Ectodermal cell (in vitro differentiated cells): ENCODE data around the gene SMIM41. TPM values are rescaled to one million over a fixed set of nuclear protein-coding genes. Genes with fewer than 3 reads are reported as not detected.

Experiments used
- H3K27ac ChIP-seq: 2 replicates; pipeline ENCODE4 v1.7.0; 2013; ENCODE audit warnings: mild to moderate bottlenecking, low read depth, low read length; ENCODE audit not compliant: insufficient read depth, poor library complexity, severe bottlenecking
- H3K27me3 ChIP-seq: 2 replicates; pipeline ENCODE4 v1.7.0; 2013; ENCODE audit warnings: mild to moderate bottlenecking, low read length; ENCODE audit not compliant: insufficient read depth, control insufficient read depth, poor library complexity, severe bottlenecking
- H3K36me3 ChIP-seq: one replicate; pipeline ENCODE4 v1.7.0; 2013; ENCODE audit warnings: low read length; ENCODE audit not compliant: control insufficient read depth, insufficient read depth
- H3K4me1 ChIP-seq: one replicate; pipeline ENCODE4 v1.7.0; 2013; ENCODE audit warnings: low read length; ENCODE audit not compliant: control insufficient read depth, insufficient read depth
- H3K4me3 ChIP-seq: 2 replicates; pipeline ENCODE4 v1.7.0; 2013; ENCODE audit warnings: low read depth, low read length, control low read depth; ENCODE audit not compliant: insufficient read depth
- H3K9me3 ChIP-seq: 2 replicates; pipeline ENCODE4 v1.7.0; 2013; ENCODE audit warnings: mild to moderate bottlenecking, low read length, moderate library complexity; ENCODE audit not compliant: control insufficient read depth
- WGBS, 2 experiments: methylation state at CpG; one replicate each; pipeline ENCODE4 v1.1.7; 2013; ENCODE audit warnings: missing lambda C conversion rate in 2 of 2; 5-methylcytosine and 5-hydroxymethylcytosine counted together
- polyA plus RNA-seq, 4 experiments: library from polyadenylated mRNA; stranded (reverse); fragments of 50-300 nt; gene quantifications; one replicate each; pipeline ENCODE4 v1.2.3, GENCODE V29; 2013

The SMIM41 gene
- polyA plus RNA-seq (2013, experiment 1 of 4) = not detected
- not detected for polyA plus RNA-seq (2013, experiment 2 of 4)
- not detected for polyA plus RNA-seq (2013, experiment 3 of 4)
- polyA plus RNA-seq (2013, experiment 4 of 4) = not detected

- 95% methylated on average over 87 of the region's 87 CpGs for WGBS, 2 experiments
- peaks cover 23% of the 10 kb centered on the region for H3K4me1 ChIP-seq
- no peak within 1 kb of the TSS for H3K4me3 ChIP-seq
Measured at GRCh38 chr12:52079576-52080402, at the start of gene SMIM41. SMIM41 (plus strand) TSS chr12:52079704; CDS start chr12:52079780, 76 bp downstream.

GRCh38 chr12:52032446-52032803 lies 47.1 kb upstream of the SMIM41 start:
- Histone ChIP-seq H3K4me3 (no peak overlapping the region), H3K27ac (no peak overlapping the region), H3K36me3 (no peaks in the 10 kb centered on the region), H3K4me1 (peaks cover 21% of the 10 kb centered on the region), H3K27me3 (peaks cover 41% of the 10 kb centered on the region), H3K9me3 (no peaks in the 10 kb centered on the region)
- WGBS, 2 experiments = 31 to 33% methylated on average over 5 of the region's 5 CpGs

More at GRCh38 chr12:52079576-52080402, at the start of gene SMIM41:
- Histone ChIP-seq H3K9me3 (no peaks in the 10 kb centered on the region), H3K27me3 (no peaks in the 10 kb centered on the region), H3K36me3 (peaks cover 8% of the 10 kb centered on the region), H3K27ac (no peak within 1 kb of the TSS)

GRCh38 chr12:52032804-52033445 lies 46.6 kb upstream of the SMIM41 start:
- WGBS, 2 experiments = 2 to 3% methylated on average over 48 of the region's 48 CpGs
- peaks cover 21% of the 10 kb centered on the region for H3K4me1 ChIP-seq
- H3K27ac ChIP-seq = peak overlapping the region; percentile 69
- H3K9me3 ChIP-seq = no peaks in the 10 kb centered on the region
- H3K36me3 ChIP-seq = no peaks in the 10 kb centered on the region
- H3K27me3 ChIP-seq = peaks cover 45% of the 10 kb centered on the region
- H3K4me3 ChIP-seq = peak overlapping the region; percentile 33

GRCh38 chr12:52033446-52034140 lies 45.9 kb upstream of the SMIM41 start:
- Histone ChIP-seq H3K4me1 (peaks cover 21% of the 10 kb centered on the region), H3K4me3 (peak overlapping the region; percentile 33), H3K27me3 (peaks cover 50% of the 10 kb centered on the region), H3K27ac (peak overlapping the region; percentile 69), H3K9me3 (no peaks in the 10 kb centered on the region), H3K36me3 (no peaks in the 10 kb centered on the region)
- 83 to 86% methylated on average over 11 to 13 of the region's 13 CpGs for WGBS, 2 experiments

GRCh38 chr12:52035190-52035589 lies 44.3 kb upstream of the SMIM41 start:
- Histone ChIP-seq H3K4me3 (no peak overlapping the region), H3K36me3 (no peaks in the 10 kb centered on the region), H3K4me1 (peaks cover 7% of the 10 kb centered on the region), H3K27ac (no peak overlapping the region), H3K9me3 (no peaks in the 10 kb centered on the region), H3K27me3 (peaks cover 56% of the 10 kb centered on the region)
- 100% methylated on average over 2 to 3 of the region's 4 CpGs for WGBS, 2 experiments

GRCh38 chr12:52035926-52036325 lies 43.6 kb upstream of the SMIM41 start:
- Histone ChIP-seq H3K9me3 (no peaks in the 10 kb centered on the region), H3K36me3 (no peaks in the 10 kb centered on the region), H3K27me3 (peaks cover 56% of the 10 kb centered on the region), H3K27ac (no peak overlapping the region), H3K4me3 (no peak overlapping the region), H3K4me1 (peaks cover 6% of the 10 kb centered on the region)
- 87 to 90% methylated on average over 2 of the region's 2 CpGs for WGBS, 2 experiments

GRCh38 chr12:52036587-52037171 lies 42.8 kb upstream of the SMIM41 start:
- WGBS, 2 experiments = 11% methylated on average over 53 of the region's 53 CpGs

GRCh38 chr12:52037248-52037861 lies 42.1 kb upstream of the SMIM41 start:
- WGBS, 2 experiments = 1% methylated on average over 59 of the region's 59 CpGs
- no peaks in the 10 kb centered on the region for H3K36me3 ChIP-seq
- H3K4me3 ChIP-seq = peak overlapping the region; percentile 56
- no peaks in the 10 kb centered on the region for H3K9me3 ChIP-seq
- H3K27me3 ChIP-seq = peaks cover 56% of the 10 kb centered on the region
- H3K27ac ChIP-seq = no peak overlapping the region
- H3K4me1 ChIP-seq = peaks cover 3% of the 10 kb centered on the region

More at GRCh38 chr12:52036587-52037171, 42.8 kb upstream of the SMIM41 start:
- no peaks in the 10 kb centered on the region for H3K9me3 ChIP-seq
- peak overlapping the region; percentile 35 for H3K4me3 ChIP-seq
- peaks cover 6% of the 10 kb centered on the region for H3K4me1 ChIP-seq
- H3K27me3 ChIP-seq = peaks cover 56% of the 10 kb centered on the region
- H3K36me3 ChIP-seq = no peaks in the 10 kb centered on the region
- no peak overlapping the region for H3K27ac ChIP-seq

- H3K36me3 ChIP-seq = no peaks in the 10 kb centered on the region
- H3K9me3 ChIP-seq = no peaks in the 10 kb centered on the region
- H3K27ac ChIP-seq = no peak overlapping the region
- 91 to 94% methylated on average over 6 of the region's 6 CpGs for WGBS, 2 experiments
- H3K27me3 ChIP-seq = peaks cover 53% of the 10 kb centered on the region
- H3K4me3 ChIP-seq = no peak overlapping the region
- H3K4me1 ChIP-seq = no peaks in the 10 kb centered on the region
Measured at GRCh38 chr12:52038447-52038846, 41.1 kb upstream of the SMIM41 start.
